HG03354 (cell line): Measurements from ENCODE around the gene MYO16.

Experiments
- ATAC-seq: cut with Tn5 transposase; IDR thresholded peaks from one replicate; pipeline ENCODE4 v1.9.1; 2021; ENCODE audit warnings: mild to moderate bottlenecking; ENCODE audit not compliant: unreplicated experiment, poor library complexity, severe bottlenecking

Gene MYO16

GRCh38 chr13:108922108-108922507 is 292.7 kb downstream of the MYO16 start:
- no peak for ATAC-seq

- no peak for ATAC-seq
These were observed 294.1 kb downstream of the MYO16 start for GRCh38 chr13:108923386-108924047.

- ATAC-seq, result no peak
These were observed 294.7 kb downstream of the MYO16 start for GRCh38 chr13:108924134-108924533.

DNA sequence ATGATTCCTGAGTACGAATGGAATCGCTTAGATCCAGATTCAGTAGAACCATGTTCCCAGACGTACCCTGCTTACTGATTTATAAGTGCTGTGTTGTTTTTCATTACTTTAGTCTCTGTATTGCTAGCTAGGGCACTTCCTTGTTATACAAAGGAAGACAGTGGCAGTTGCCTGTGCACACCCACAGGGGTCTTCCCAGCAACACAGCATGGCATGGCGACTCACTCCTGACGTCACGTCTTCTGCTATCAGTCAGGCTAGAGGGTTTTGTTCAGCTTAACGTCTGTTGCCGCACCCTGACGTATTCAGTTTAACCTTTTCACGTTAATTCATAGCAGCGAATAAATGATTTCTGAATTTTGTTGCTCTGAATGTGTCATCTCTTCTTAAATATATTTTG is 295.1 kb downstream of the MYO16 start:
- ATAC-seq, result no peak

DNA sequence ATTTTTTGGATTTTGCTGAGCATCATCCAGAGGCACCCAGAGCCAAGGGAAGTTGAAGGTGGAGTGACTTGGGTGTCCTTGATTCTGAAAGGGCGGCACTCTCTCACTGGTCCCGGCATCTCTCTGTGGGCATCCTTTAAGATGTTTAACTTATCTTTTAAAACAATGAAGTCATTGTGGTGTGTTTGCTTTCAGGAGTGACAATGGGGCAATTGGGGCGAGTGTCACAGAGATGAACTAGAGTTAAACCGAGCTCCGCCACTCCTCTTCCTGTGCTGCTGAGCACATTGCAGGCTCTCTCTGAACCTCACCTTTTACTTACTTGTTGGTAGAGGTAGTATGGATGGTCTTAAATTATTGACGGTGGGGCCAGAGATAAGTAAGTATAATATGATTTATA is 295.7 kb downstream of the MYO16 start:
- no peak for ATAC-seq

DNA sequence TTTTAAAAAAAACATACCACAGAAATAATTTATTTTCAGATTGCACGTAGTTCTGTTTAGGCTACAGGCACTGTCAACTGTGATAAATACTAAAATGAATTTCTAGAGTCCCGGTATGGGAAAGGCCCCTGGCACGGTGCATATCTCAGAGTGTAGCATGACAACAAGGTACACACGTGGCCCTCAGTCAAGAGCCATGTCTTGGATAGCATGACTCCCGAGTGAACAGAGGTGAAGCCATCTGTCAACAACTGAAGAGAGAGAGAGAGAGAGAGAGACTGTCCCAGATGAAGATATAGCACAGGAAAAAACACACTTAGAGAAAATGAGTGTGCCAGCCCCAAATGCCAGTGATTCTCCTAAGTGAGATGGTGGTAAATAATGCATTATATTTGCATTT is 297.5 kb downstream of the MYO16 start:
- ATAC-seq, result no peak

- ATAC-seq, result no peak
These were observed 298.2 kb downstream of the MYO16 start for GRCh38 chr13:108927615-108928014.

- ATAC-seq, result no peak
These were observed 300.3 kb downstream of the MYO16 start for GRCh38 chr13:108929532-108930206.

DNA sequence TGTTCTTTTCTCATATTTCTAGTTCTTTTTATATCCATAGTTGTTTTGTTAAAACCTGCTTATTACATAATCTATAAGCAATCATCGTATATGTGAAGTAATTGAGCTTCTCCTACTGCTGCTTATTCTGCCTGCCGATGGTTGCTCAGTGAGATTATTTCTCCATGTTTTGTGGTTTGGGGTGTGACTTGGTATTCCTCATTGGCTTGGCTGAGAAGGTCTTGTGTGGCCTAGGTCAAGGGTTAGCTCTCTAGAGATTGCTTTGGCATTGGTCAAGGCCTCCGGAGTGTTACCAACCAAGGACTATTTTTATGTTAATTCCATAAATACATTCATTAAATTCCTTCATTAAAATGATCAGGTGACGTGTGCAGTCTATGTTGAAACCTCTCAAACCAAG is 302.8 kb downstream of the MYO16 start:
- ATAC-seq, result no peak

- ATAC-seq, result no peak
These were observed 303.6 kb downstream of the MYO16 start for GRCh38 chr13:108933061-108933460.

DNA sequence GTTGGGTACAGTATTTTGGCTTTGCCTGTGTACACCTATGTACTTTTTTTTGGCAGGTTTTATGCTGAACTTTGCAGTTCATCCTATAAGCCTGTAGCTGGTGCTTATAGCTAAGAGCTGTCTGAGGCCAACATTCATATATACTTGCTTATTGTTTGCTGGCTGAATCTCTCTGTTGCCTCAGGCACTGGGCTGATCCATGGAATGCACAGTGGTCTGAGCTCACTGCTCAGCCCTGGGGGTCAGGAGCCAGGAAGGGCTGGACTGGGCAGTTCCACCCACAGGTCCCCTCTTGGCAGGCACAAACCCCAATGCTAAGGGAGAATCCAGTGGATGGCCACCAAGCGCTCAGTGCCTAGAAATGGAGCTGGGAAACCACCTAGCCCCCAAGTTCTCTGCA is 308.7 kb downstream of the MYO16 start:
- no peak for ATAC-seq

- no peak for ATAC-seq
These were observed 310.7 kb downstream of the MYO16 start for GRCh38 chr13:108940121-108940520.

- ATAC-seq, result no peak
These were observed 314.4 kb downstream of the MYO16 start for GRCh38 chr13:108943842-108944241.

- no peak for ATAC-seq
These were observed 315.3 kb downstream of the MYO16 start for GRCh38 chr13:108944760-108945159.

GRCh38 chr13:108947551-108948030 is 318.2 kb downstream of the MYO16 start:
- ATAC-seq, result no peak

DNA sequence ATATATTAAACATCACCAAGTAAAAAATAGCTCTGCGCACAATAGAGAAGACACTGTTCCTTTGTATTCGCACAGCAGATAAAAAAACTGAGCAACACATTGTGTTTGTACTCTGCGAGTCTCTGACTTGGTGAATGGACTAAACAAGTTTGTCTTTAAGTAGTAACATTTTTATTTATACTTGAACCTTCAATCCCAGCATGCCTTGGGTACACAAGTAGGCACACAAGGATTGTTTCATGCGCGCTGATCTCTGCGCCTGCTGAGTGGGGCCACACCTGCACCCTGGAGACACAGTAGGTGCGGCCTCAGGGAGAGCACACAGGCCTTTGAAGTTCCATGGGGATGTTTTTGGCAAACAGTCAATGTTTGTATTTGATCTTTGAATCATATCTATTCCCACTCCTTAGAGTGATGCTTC is 318.9 kb downstream of the MYO16 start:
- ATAC-seq, result no peak

DNA sequence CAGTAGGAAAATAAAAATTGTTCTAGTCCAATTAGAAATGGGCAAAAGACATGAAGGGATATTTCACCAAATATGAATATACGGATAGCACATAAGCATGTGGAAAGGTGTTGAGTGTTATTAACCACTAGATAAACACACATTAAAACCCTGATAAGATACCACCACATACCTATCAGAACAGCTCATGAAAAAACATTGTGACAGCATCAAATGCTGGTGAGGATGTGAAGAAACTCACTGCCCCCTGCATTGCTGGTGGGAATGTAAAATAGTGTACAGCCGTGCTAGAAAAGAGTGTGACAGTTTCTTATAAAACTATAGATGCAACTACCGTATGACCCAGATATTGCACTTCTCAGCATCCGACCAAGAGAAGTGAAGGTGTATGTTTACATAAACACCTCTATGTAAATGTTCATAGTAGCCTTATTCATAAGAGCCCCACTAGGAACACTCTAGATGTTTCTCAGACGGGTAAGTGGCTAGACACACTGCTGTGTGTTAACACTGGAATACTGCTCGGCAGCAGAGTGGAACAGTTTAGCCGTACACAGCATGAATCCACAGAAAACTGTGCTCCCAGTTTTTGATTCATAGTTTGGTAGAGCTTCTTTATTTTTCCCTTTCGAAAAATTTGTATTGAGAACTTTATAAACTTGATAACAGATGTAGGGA is 321.1 kb downstream of the MYO16 start:
- no peak for ATAC-seq

- ATAC-seq, result no peak
These were observed 326.3 kb downstream of the MYO16 start for GRCh38 chr13:108955741-108956140.

- no peak for ATAC-seq
These were observed 328.1 kb downstream of the MYO16 start for GRCh38 chr13:108957369-108958012.

DNA sequence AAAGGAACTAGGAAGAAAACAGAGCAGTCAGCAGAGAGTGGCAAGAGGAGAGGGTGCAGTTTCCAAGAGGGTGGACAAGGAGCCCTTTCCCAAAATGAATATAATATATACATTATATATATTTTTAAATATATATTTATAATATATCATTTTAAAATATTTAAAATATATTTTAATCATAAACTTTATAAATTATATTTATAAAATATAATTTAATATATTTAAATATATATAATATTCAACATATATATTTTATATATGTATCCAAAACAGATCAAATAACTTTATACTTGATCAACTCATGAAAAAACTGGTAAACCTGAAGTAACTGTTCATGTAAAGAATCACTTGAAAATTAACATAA is 328.6 kb downstream of the MYO16 start:
- ATAC-seq, result no peak

- no peak for ATAC-seq
These were observed 329.8 kb downstream of the MYO16 start for GRCh38 chr13:108959234-108959633.
